Spleen (tissue), 11 donors: ENCODE data around the gene FOXD2. TPM values are rescaled to one million over a fixed set of nuclear protein-coding genes. Genes with fewer than 3 reads are reported as not detected.
A peak's percentile ranks its signal among the peaks of the same experiment; 100 is the strongest.

Experiments
- DNase-seq: peaks from one replicate; pipeline ENCODE4 v3.0.0-alpha.2; 2020
- H3K27ac ChIP-seq, 8 donors: fragments of 200-600 bp; sonication (generic) in 7 of 8; 1 replicate in 4 of 8; 2 replicates in 4 of 8; pipeline versions ENCODE4 v1.5.0 to v1.8.0; 2016 to 2021; ENCODE audit warnings: inconsistent platforms in 4 of 8, mild to moderate bottlenecking in 4 of 8, moderate library complexity in 1 of 8
- H3K27me3 ChIP-seq, 7 donors: fragments of 200-600 bp; sonication (generic) in 6 of 7; replicated peaks in 1 of 7; 1 replicate in 4 of 7; 2 replicates in 3 of 7; pipeline versions ENCODE4 v1.5.0 to v1.8.0; 2016 to 2021; ENCODE audit warnings: inconsistent platforms in 3 of 7, mild to moderate bottlenecking in 1 of 7
- H3K36me3 ChIP-seq, 6 donors: fragments of 200-600 bp; sonication (generic) in 5 of 6; 1 replicate in 4 of 6; 2 replicates in 2 of 6; pipeline versions ENCODE4 v1.5.0 to v1.8.0; 2016 to 2021; ENCODE audit warnings: inconsistent platforms in 2 of 6
- H3K4me1 ChIP-seq, 6 donors: fragments of 200-600 bp; sonication (generic) in 5 of 6; 1 replicate in 3 of 6; 2 replicates in 3 of 6; pipeline versions ENCODE4 v1.5.0 to v1.8.0; 2016 to 2021; ENCODE audit warnings: inconsistent platforms in 3 of 6
- H3K4me3 ChIP-seq, 8 donors: fragments of 200-600 bp; sonication (generic) in 7 of 8; 1 replicate in 4 of 8; 2 replicates in 4 of 8; pipeline versions ENCODE4 v1.5.0 to v1.8.0; 2016 to 2021; ENCODE audit warnings: inconsistent platforms in 4 of 8, mild to moderate bottlenecking in 4 of 8, moderate library complexity in 2 of 8
- H3K9me3 ChIP-seq, 8 donors: fragments of 200-600 bp; sonication (generic) in 7 of 8; 1 replicate in 4 of 8; 2 replicates in 4 of 8; pipeline versions ENCODE4 v1.5.0 to v1.8.0; 2016 to 2021; ENCODE audit warnings: inconsistent platforms in 4 of 8
- POLR2A ChIP-seq, 3 donors: fragments of 450-650 bp; IDR thresholded peaks; one replicate each; pipeline ENCODE4 v1.5.1; 2017; ENCODE audit warnings: antibody characterized with exemption in 3 of 3, mild to moderate bottlenecking in 1 of 3
- POLR2AphosphoS5 ChIP-seq, 3 donors: sonication (generic); formaldehyde crosslinking; IDR thresholded peaks; one replicate each; pipeline ENCODE4 v1.5.1; 2017; ENCODE audit warnings: antibody characterized with exemption in 3 of 3
- WGBS, 5 donors: extraction: QIAGEN DNeasy Blood & Tissue Kit in 3 of 5; methylation state at CpG; one replicate each; pipeline versions ENCODE4 v1.1.5 to v1.1.7; 2013 to 2018; 5-methylcytosine and 5-hydroxymethylcytosine counted together
- intact Hi-C: fragments of 100-400 bp; cut with DNase I; formaldehyde crosslinking; loops from one replicate; pipeline ENCODE4 v1.15.0; 2023; ENCODE audit warnings: low total_unique reads
- polyA plus RNA-seq, 3 donors: library from polyadenylated mRNA; stranded (reverse); fragments of 200-250 nt; gene quantifications; one replicate each; pipeline ENCODE4 v1.2.1, GENCODE V29; 2013
- total RNA-seq, 7 donors: library from RNA; depleted of rRNA in 3 of 7; stranded (reverse); fragments of >200 nt in 3 of 7; fragmentation: NEBNext Ultra II Directional in 4 of 7; extraction: Animal tissue kit (Norgen Biotek cat#: 25700) in 4 of 7; gene quantifications; one replicate each; pipeline versions ENCODE4 v1.1.0 to v1.2.1, GENCODE V29; 2016 to 2021
- TF ChIP-seq, protein P1 (sequence below), 11 experiments: fragments of 200-600 bp in 7 of 11; fragments of 450-650 bp in 4 of 11; sonication (generic) in 4 of 11; IDR thresholded peaks in 8 of 11; conservative IDR thresholded peaks in 3 of 11; 1 replicate in 7 of 11; 2 replicates in 4 of 11; pipeline versions ENCODE4 v1.4.0 to v1.8.0; 2016 to 2021; ENCODE audit warnings: antibody characterized with exemption in 11 of 11, inconsistent platforms in 4 of 11, mild to moderate bottlenecking in 1 of 11
- donor health status: healthy with polysubstance abuse.
- donor health status: DM: no; HTN: no; CAD: no; lungs with moderate emphysema.
- donor health status: DM: no; HTN: no; CAD: no.
- donor health status: Bipolar disorder and iron deficiency.
- donor health status: healthy.
- donor health status: DM: no; HTN: no; CAD: no.
- donor health status: DM: yes; HTN: yes; CAD: no.

Gene FOXD2
- total and polyA plus RNA-seq, 10 donors: 0.09 to 1.7 (median 0.61) TPM

DNA sequence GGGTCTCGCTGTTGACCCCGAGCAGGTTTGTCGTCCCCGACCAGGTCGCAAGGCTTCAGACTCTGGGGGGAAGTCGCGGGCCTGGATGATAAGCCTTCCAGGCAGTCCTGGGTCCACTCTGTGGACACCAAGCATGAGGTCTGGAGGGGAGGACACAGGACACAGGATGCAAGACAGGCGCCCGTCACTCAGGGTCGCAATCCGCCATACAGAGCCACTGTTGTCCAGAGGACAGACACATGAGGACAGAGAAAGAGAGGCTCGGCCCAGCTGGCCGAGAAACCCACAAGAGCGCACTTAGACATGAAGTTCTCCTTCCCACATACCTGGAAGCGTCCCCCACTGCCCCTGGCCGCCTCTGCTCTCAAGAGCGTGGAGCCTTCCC lies 4.8 kb upstream of the FOXD2 start:
- intact Hi-C loops: no loop called here
- H3K4me3 ChIP-seq: peak overlapping the region in 2 of 8 donors; percentile 6 to 47
- H3K36me3 ChIP-seq: peaks cover 0 to 10% (median 0%) of the 10 kb centered on the region in 6 donors
- DNase-seq: no peak
- no peak for TF ChIP-seq POLR2A (IDR thresholded peaks at IDR 0.05)
- TF ChIP-seq POLR2AphosphoS5 (IDR thresholded peaks at IDR 0.05): no peak
- TF ChIP-seq, protein P1, sequence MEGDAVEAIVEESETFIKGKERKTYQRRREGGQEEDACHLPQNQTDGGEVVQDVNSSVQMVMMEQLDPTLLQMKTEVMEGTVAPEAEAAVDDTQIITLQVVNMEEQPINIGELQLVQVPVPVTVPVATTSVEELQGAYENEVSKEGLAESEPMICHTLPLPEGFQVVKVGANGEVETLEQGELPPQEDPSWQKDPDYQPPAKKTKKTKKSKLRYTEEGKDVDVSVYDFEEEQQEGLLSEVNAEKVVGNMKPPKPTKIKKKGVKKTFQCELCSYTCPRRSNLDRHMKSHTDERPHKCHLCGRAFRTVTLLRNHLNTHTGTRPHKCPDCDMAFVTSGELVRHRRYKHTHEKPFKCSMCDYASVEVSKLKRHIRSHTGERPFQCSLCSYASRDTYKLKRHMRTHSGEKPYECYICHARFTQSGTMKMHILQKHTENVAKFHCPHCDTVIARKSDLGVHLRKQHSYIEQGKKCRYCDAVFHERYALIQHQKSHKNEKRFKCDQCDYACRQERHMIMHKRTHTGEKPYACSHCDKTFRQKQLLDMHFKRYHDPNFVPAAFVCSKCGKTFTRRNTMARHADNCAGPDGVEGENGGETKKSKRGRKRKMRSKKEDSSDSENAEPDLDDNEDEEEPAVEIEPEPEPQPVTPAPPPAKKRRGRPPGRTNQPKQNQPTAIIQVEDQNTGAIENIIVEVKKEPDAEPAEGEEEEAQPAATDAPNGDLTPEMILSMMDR (IDR thresholded peaks at IDR 0.05 in 8 of 11, conservative IDR thresholded peaks at IDR 0.05 in 3 of 11): no peak
- H3K9me3 ChIP-seq: no peaks in the 10 kb centered on the region
- H3K4me1 ChIP-seq: peaks cover 27 to 65% (median 53%) of the 10 kb centered on the region in 6 donors
- peaks cover 3 to 97% (median 72%) of the 10 kb centered on the region in 7 donors for H3K27me3 ChIP-seq
- WGBS, 5 donors: 27 to 46% (median 32%) methylated on average over 10 to 17 of the region's 17 CpGs
- no peak overlapping the region for H3K27ac ChIP-seq

DNA sequence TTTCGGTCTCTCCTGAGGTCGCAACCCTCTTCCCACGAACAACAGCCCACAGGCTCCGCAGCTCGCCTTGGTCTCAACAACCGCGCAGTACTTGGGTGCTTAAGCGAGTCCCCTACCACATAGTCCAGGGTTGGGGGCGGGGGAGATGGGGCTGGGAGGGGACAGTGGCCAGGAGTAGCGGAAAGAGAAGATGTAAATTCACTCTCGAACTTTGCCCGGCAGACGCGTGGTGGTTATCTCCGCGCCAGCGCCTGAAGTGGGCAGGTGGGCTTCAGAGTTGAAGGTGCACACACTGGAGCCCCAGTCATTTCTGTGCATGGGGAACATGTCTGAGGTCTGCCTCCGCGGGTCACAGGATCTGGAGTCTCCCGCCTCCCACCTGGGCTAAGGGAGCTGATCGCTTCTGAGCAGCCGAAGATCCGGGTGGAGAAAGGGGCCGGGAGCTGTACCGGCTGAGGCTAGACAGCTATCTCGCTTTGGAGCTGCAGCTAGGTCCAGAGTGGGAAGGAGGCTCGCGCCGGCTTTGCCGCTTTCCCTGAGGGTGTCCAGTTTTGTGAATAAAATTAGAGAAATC lies 4.3 kb upstream of the FOXD2 start:
- 20 to 37% (median 24%) methylated on average over 26 to 30 of the region's 30 CpGs for WGBS, 5 donors
- peaks cover 3 to 99% (median 76%) of the 10 kb centered on the region in 7 donors for H3K27me3 ChIP-seq
- H3K4me1 ChIP-seq: peaks cover 27 to 68% (median 55%) of the 10 kb centered on the region in 6 donors
- no peak for DNase-seq
- TF ChIP-seq, protein P1 (IDR thresholded peaks at IDR 0.05 in 8 of 11, conservative IDR thresholded peaks at IDR 0.05 in 3 of 11): no peak
- TF ChIP-seq POLR2A (IDR thresholded peaks at IDR 0.05) (no peak), POLR2AphosphoS5 (IDR thresholded peaks at IDR 0.05) (no peak)
- H3K27ac ChIP-seq: no peak overlapping the region
- no peaks in the 10 kb centered on the region for H3K9me3 ChIP-seq
- peaks cover 0 to 10% (median 0%) of the 10 kb centered on the region in 6 donors for H3K36me3 ChIP-seq
- intact Hi-C loops: no loop called here
- peak overlapping the region in 4 of 8 donors; percentile 5 to 47 (median 10) for H3K4me3 ChIP-seq

DNA sequence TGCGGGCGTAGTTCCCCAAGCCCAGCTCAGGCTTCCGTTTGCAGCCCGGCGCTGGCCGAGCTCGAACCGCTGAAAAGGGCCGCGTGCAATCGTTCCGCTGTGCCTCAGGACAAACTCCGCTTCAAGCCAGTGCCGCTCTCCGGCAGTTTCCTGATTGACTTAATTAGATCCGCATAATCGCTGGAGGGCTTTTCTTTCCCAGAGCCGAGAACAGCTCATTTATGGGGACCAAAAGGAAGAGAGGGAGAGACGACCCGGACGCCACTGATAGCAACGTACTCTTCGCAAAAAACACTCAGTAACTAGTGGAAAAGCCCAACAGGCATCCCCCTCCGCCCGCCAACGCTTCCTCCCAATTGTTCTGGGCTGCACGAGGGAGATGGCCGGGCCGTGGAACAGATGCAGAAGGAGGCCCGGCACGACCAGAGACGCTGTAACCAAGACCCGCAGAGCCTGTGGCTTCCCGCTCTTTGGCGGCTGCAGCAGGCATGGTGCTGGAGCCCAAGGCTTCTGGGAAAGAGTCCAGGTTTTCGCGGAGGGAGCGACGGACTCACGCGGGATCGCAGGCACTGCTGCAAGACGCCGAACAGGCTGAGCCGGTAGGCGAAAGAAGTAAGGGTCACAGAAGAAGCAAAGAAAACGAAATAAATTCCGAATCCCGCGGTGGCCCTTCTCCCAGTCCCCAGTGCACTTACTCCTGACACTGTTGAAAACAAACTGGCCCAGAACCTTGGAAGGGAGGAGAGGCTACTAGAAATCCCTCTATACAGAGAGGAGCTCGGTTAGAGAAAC lies 3.6 kb upstream of the FOXD2 start:
- H3K27me3 ChIP-seq: peaks cover 6 to 99% (median 82%) of the 10 kb centered on the region in 7 donors
- H3K9me3 ChIP-seq: no peaks in the 10 kb centered on the region
- DNase-seq: no peak
- peak overlapping the region in 4 of 8 donors; percentile 5 to 47 (median 10) for H3K4me3 ChIP-seq
- intact Hi-C loops: no loop called here
- no peak overlapping the region for H3K27ac ChIP-seq
- peaks cover 27 to 75% (median 62%) of the 10 kb centered on the region in 6 donors for H3K4me1 ChIP-seq
- TF ChIP-seq POLR2A (IDR thresholded peaks at IDR 0.05) (no peak), POLR2AphosphoS5 (IDR thresholded peaks at IDR 0.05) (peak in 2 of 3 donors; percentile 12 to 17)
- H3K36me3 ChIP-seq: peaks cover 0 to 10% (median 0%) of the 10 kb centered on the region in 6 donors
- 14 to 44% (median 21%) methylated on average over 38 to 51 of the region's 51 CpGs for WGBS, 5 donors

DNA sequence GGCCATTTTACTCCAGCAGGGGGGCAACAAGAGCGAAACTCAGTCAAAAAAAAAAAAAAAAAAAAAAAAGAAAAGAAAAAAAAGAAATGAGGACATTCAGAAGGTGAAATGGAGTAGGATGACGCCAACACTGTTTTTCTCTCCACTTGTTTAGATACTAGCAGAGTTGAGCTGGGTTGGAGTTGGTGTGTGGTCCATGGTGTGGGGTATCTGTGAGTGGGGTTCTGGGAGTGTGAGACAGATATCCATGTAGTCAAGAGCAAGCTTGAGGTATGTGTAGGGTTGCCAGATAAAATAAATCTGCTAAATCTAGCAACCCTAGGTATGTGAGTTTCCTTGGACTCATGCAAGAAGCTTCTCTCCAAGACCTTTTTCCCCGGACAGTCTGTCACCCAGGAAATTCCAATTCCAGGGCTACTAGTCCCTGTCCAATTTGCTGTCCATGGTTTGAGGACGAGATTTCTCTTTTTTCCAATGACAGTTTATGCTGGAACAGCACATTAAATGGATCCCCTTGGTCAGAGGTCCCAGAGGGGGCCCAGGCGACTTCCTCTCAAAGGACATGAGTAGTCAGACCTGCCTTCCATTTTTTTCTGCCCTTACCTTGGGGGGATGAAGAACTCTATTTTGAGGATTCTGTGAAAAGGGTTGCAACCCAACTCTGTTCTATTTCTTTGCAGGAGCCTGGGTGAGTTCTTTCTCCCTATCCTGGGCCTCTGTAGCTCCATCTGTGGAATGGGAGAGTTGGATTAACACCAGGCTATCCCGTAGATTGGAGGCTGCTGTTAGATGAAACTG lies 2.1 kb upstream of the FOXD2 start:
- intact Hi-C loops: loop anchor here (5.0 kb wide), 1 partner anchor 277 kb away; no protein-coding TSS in a partner anchor
- H3K9me3 ChIP-seq: no peaks in the 10 kb centered on the region
- TF ChIP-seq POLR2A (IDR thresholded peaks at IDR 0.05): no peak
- TF ChIP-seq, protein P1 (IDR thresholded peaks at IDR 0.05 in 8 of 11, conservative IDR thresholded peaks at IDR 0.05 in 3 of 11): no peak
- peak overlapping the region in 1 of 8 donors; percentile 90 for H3K27ac ChIP-seq
- peaks cover 27 to 84% (median 67%) of the 10 kb centered on the region in 6 donors for H3K4me1 ChIP-seq
- H3K4me3 ChIP-seq: peak overlapping the region in 4 of 8 donors; percentile 69 to 88 (median 74)
- H3K36me3 ChIP-seq: peaks cover 0 to 10% (median 0%) of the 10 kb centered on the region in 6 donors
- no peak for DNase-seq
- WGBS, 5 donors: 61 to 75% (median 68%) methylated on average over 6 of the region's 6 CpGs
- H3K27me3 ChIP-seq: peaks cover 6 to 100% (median 87%) of the 10 kb centered on the region in 7 donors
